Measurements from ENCODE around the gene ADGRA1. TPM values are rescaled to one million over a fixed set of nuclear protein-coding genes. Genes with fewer than 3 reads are reported as not detected.

The ADGRA1 gene
- total RNA-seq, 4 donors from 2014 or later: not detected

GRCh38 chr10:133113847-133114246 is 26.1 kb downstream of the ADGRA1 start:
- no peaks in the 10 kb centered on the region for H3K4me1 ChIP-seq
- H3K4me3 ChIP-seq: no peak overlapping the region
- H3K9me3 ChIP-seq: peaks cover 0 to 4% (median 0%) of the 10 kb centered on the region in 4 donors
- H3K27ac ChIP-seq: no peak overlapping the region
- H3K27me3 ChIP-seq: no peaks in the 10 kb centered on the region
- DNase-seq: no peak
- no peak for TF ChIP-seq POLR2A (IDR thresholded peaks at IDR 0.05)
- TF ChIP-seq, protein P1, sequence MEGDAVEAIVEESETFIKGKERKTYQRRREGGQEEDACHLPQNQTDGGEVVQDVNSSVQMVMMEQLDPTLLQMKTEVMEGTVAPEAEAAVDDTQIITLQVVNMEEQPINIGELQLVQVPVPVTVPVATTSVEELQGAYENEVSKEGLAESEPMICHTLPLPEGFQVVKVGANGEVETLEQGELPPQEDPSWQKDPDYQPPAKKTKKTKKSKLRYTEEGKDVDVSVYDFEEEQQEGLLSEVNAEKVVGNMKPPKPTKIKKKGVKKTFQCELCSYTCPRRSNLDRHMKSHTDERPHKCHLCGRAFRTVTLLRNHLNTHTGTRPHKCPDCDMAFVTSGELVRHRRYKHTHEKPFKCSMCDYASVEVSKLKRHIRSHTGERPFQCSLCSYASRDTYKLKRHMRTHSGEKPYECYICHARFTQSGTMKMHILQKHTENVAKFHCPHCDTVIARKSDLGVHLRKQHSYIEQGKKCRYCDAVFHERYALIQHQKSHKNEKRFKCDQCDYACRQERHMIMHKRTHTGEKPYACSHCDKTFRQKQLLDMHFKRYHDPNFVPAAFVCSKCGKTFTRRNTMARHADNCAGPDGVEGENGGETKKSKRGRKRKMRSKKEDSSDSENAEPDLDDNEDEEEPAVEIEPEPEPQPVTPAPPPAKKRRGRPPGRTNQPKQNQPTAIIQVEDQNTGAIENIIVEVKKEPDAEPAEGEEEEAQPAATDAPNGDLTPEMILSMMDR (IDR thresholded peaks at IDR 0.05): no peak
- H3K36me3 ChIP-seq: no peaks in the 10 kb centered on the region

- H3K27me3 ChIP-seq: no peaks in the 10 kb centered on the region
- no peak for TF ChIP-seq POLR2A (IDR thresholded peaks at IDR 0.05)
- TF ChIP-seq, protein P1 (IDR thresholded peaks at IDR 0.05): no peak
- DNase-seq: no peak
Observed at GRCh38 chr10:133114251-133114650, 26.5 kb downstream of the ADGRA1 start.

DNA sequence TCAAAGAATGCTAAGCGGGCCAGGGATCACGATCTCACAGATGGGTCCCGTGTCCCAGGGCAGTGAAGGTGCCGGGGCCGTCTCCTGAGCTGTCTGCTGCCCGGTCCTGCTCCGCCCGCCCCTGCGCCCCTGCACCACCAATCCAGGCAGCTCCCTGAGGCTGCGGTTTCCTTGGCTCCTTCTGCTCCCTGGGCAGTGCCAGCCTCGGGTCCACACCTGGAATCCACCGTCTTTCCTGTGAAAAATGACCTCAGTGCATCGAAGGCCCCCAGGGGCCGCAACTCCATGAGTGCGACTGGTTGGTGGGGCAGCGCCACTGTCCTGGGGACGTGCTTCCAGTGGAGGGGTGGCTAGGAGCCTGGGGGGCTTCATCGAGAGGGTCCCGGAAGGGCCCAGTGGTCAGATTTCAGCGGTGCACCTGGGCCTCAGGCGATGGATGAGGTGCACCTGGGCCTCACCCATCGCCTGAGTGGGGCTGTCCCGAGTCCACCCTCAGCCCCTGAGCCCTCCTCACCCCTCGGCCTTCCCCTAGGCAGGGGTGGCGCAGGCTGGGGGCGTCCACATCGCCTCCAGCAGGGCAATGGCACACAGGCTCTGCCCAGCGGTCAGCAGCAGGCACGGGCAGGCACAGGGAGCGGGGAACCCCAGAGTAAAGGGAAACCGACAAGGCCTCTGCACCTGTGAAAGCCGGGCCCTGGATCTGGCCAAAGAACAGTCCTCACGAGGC is 27.2 kb downstream of the ADGRA1 start:
- Histone ChIP-seq H3K36me3 (no peaks in the 10 kb centered on the region), H3K4me1 (no peaks in the 10 kb centered on the region), H3K4me3 (no peak overlapping the region), H3K27ac (no peak overlapping the region), H3K27me3 (no peaks in the 10 kb centered on the region), H3K9me3 (no peaks in the 10 kb centered on the region)
- DNase-seq: no peak
- TF ChIP-seq, protein P1 (IDR thresholded peaks at IDR 0.05): no peak
- TF ChIP-seq POLR2A (IDR thresholded peaks at IDR 0.05): no peak

More at GRCh38 chr10:133114251-133114650, 26.5 kb downstream of the ADGRA1 start:
- Histone ChIP-seq H3K36me3 (no peaks in the 10 kb centered on the region), H3K4me1 (no peaks in the 10 kb centered on the region), H3K4me3 (no peak overlapping the region), H3K27ac (no peak overlapping the region), H3K9me3 (no peaks in the 10 kb centered on the region)

DNA sequence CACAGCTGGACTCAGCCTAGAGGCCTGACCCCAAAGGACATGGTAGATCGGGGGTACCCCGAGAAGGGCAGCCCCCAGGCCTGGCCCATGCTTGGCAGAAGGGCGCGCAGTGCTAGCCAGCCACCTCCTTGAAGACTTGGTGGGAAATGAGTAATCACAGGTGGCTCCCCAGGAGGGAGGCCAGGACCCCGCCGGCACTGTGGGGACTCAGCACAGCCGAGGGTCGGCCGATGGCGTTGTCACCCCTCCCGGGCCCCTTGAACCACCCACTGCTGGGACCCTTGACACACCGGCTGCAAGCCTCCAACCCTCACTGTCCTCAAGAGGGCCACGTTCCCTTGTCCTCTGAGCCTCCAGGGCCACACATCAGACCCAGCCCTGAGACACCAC is 27.7 kb downstream of the ADGRA1 start:
- Histone ChIP-seq H3K4me1 (no peaks in the 10 kb centered on the region), H3K4me3 (no peak overlapping the region)

GRCh38 chr10:133115976-133116375 is 28.3 kb downstream of the ADGRA1 start:
- H3K9me3 ChIP-seq: no peaks in the 10 kb centered on the region
- no peaks in the 10 kb centered on the region for H3K27me3 ChIP-seq
- no peak overlapping the region for H3K27ac ChIP-seq
- no peaks in the 10 kb centered on the region for H3K36me3 ChIP-seq
- no peak for DNase-seq
- no peak overlapping the region for H3K4me3 ChIP-seq
- TF ChIP-seq, protein P1 (IDR thresholded peaks at IDR 0.05): no peak
- no peak for TF ChIP-seq POLR2A (IDR thresholded peaks at IDR 0.05)
- H3K4me1 ChIP-seq: no peaks in the 10 kb centered on the region

More for the DNA sequence above, 27.7 kb downstream of the ADGRA1 start:
- H3K27me3 ChIP-seq: no peaks in the 10 kb centered on the region
- no peaks in the 10 kb centered on the region for H3K9me3 ChIP-seq
- H3K27ac ChIP-seq: no peak overlapping the region
- TF ChIP-seq POLR2A (IDR thresholded peaks at IDR 0.05): no peak
- TF ChIP-seq, protein P1 (IDR thresholded peaks at IDR 0.05): no peak
- no peaks in the 10 kb centered on the region for H3K36me3 ChIP-seq
- no peak for DNase-seq
